ENCODE measurements around the gene ATXN1. TPM values are rescaled to one million over a fixed set of nuclear protein-coding genes. Genes with fewer than 3 reads are reported as not detected.

The ATXN1 gene
- total RNA-seq, 1 donor = 45.3 TPM

DNA sequence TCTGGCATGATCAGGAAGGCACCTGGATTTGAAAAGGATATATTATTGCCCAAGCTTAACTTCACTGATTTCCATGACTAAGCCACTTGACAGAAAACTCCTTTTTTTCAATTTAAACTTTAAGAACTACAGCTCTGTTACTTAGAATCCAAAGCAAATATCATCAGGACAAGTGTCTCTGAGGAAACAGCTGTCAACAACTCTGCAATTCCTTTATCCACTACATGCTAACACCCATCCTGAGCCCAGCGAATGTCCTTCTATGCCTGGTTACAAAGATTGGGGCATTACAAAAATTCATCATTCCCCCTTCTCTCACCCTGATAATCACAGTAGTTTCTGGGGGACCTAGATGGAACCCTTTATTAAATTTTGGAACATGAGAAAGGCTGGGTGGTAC is 386.1 kb downstream of the ATXN1 start:
- DNase-seq (ENCODE audit: low read depth) = no peak
- no peak overlapping the region for H3K4me3 ChIP-seq (ENCODE audit: low read depth, low read length)
- no peak for TF ChIP-seq CTCF (IDR thresholded peaks at IDR 0.05; ENCODE audit: insufficient read depth, low read depth, low read length)

DNA sequence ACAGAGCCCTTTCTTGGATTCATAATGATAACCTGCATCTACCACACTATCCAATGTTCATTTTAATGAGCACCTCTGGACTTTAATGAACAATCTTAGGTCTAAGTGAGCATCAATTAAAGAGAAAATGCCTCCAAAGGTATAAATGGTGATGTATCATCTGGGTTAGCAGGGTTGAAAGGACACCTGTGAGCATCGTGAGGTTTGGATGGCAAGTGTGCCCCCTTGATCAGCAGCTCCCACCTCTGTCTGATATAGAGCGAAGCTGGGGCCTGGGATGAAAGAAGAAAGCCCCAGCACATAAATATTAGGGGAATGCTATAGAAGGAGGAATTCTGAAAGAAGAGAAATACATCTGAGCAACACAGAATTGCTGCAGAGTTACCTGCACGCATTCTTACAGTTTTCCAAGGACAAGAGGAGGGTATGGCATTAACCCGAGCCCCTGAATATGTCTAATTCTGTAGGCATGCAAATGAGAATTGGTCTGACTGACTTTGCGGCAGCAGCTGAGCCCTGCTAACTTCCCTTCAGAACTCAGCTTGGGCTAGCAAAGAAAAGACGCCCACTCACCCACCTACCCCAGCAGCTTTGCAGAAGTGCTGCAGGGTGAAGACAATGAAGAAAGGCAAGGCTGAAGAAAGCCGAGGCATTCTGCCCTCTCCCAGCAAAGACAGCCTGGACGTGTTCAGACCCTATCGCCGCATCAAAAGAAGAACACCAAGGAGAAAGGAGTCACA is 386.6 kb downstream of the ATXN1 start:
- DNase-seq (ENCODE audit: low read depth) = no peak
- no peak for TF ChIP-seq CTCF (IDR thresholded peaks at IDR 0.05; ENCODE audit: insufficient read depth, low read depth, low read length)
- no peak overlapping the region for H3K4me3 ChIP-seq (ENCODE audit: low read depth, low read length)

GRCh38 chr6:16374016-16374415 is 387.2 kb downstream of the ATXN1 start:
- no peak overlapping the region for H3K4me3 ChIP-seq (ENCODE audit: low read depth, low read length)
- no peak for TF ChIP-seq CTCF (IDR thresholded peaks at IDR 0.05; ENCODE audit: insufficient read depth, low read depth, low read length)
- no peak for DNase-seq (ENCODE audit: low read depth)

- TF ChIP-seq CTCF (IDR thresholded peaks at IDR 0.05; ENCODE audit: insufficient read depth, low read depth, low read length) = no peak
- no peak for DNase-seq (ENCODE audit: low read depth)
- H3K4me3 ChIP-seq (ENCODE audit: low read depth, low read length) = no peak overlapping the region
Observed at GRCh38 chr6:16372029-16372776, 389.1 kb downstream of the ATXN1 start.

DNA sequence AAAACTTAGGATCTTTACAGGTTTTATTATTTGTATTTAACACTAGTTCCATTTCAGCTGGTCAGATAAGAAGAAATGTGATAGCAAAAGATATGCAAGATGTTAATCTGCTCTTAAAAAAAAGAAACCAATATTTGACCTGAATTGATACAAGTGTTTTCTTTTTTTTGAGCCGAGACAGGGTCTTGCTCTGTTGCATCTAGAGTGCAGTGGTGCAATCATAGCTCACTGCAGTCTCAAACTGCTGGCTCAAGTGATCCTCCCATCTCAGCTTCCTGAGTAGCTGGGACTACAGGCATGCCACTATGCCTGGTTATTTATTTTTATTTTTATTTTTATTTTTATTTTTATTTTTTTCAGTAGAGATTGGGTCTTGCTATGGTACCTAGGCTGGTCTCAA is 389.9 kb downstream of the ATXN1 start:
- no peak for TF ChIP-seq CTCF (IDR thresholded peaks at IDR 0.05; ENCODE audit: insufficient read depth, low read depth, low read length)
- DNase-seq (ENCODE audit: low read depth) = no peak
- H3K4me3 ChIP-seq (ENCODE audit: low read depth, low read length) = no peak overlapping the region

- TF ChIP-seq CTCF (IDR thresholded peaks at IDR 0.05; ENCODE audit: insufficient read depth, low read depth, low read length) = no peak
- no peak for DNase-seq (ENCODE audit: low read depth)
- H3K4me3 ChIP-seq (ENCODE audit: low read depth, low read length) = no peak overlapping the region
Observed at GRCh38 chr6:16370943-16371342, 390.3 kb downstream of the ATXN1 start.
